MM.1S (cell line): ENCODE data around the gene TAGLN3.

Experiments
- DNase-seq: peaks from one replicate; pipeline ENCODE4 v3.0.0-alpha.2; 2015
- H2AFZ ChIP-seq: fragments of 300-600 bp; sonication (generic); 2 replicates; pipeline ENCODE4 v1.6.0; 2016; ENCODE audit warnings: antibody characterized with exemption, low read length
- H3F3A ChIP-seq: fragments of 300-600 bp; sonication (generic); 2 replicates; pipeline ENCODE4 v1.6.1; 2016; ENCODE audit warnings: mild to moderate bottlenecking, antibody characterized with exemption, low read length, moderate library complexity, mixed read lengths; ENCODE audit not compliant: insufficient read depth
- H3K27ac ChIP-seq: fragments of 300-600 bp; sonication (generic); 2 replicates; pipeline ENCODE4 v1.5.1; 2016; ENCODE audit warnings: mild to moderate bottlenecking, low read length
- H3K27me3 ChIP-seq: fragments of 300-600 bp; sonication (generic); replicated peaks from 2 replicates; pipeline ENCODE4 v1.6.0; 2016; ENCODE audit warnings: low read length; ENCODE audit not compliant: insufficient read depth
- H3K36me3 ChIP-seq: fragments of 300-600 bp; sonication (generic); replicated peaks from 2 replicates; pipeline ENCODE4 v1.6.1; 2016; ENCODE audit warnings: mild to moderate bottlenecking, low read length, mixed read lengths; ENCODE audit not compliant: insufficient read depth
- H3K4me1 ChIP-seq: fragments of 300-600 bp; sonication (generic); 2 replicates; pipeline ENCODE4 v1.6.1; 2016; ENCODE audit warnings: low read length, mixed read lengths
- H3K4me2 ChIP-seq: fragments of 300-600 bp; sonication (generic); 2 replicates; pipeline ENCODE4 v1.6.0; 2016; ENCODE audit warnings: low read depth, low read length
- H3K4me3 ChIP-seq: fragments of 300-600 bp; sonication (generic); 2 replicates; pipeline ENCODE4 v1.5.1; 2016; ENCODE audit warnings: low read length, mixed read lengths
- H3K79me2 ChIP-seq: fragments of 300-600 bp; sonication (generic); 2 replicates; pipeline ENCODE4 v1.6.1; 2016; ENCODE audit warnings: mixed run types, low read length, mixed read lengths
- H3K9ac ChIP-seq: fragments of 300-600 bp; sonication (generic); 2 replicates; pipeline ENCODE4 v1.6.1; 2016; ENCODE audit warnings: low read length, mixed read lengths
- H3K9me2 ChIP-seq: fragments of 300-600 bp; sonication (generic); replicated peaks from 2 replicates; pipeline ENCODE4 v1.6.1; 2016; ENCODE audit warnings: mild to moderate bottlenecking, low read length, mixed read lengths; ENCODE audit not compliant: insufficient read depth
- H3K9me3 ChIP-seq: fragments of 300-600 bp; sonication (generic); replicated peaks from 2 replicates; pipeline ENCODE4 v1.6.1; 2016; ENCODE audit warnings: mild to moderate bottlenecking, low read length, mixed read lengths; ENCODE audit not compliant: insufficient read depth
- H4K20me1 ChIP-seq: fragments of 300-600 bp; sonication (generic); 2 replicates; pipeline ENCODE4 v1.6.1; 2016; ENCODE audit warnings: mild to moderate bottlenecking, low read length, moderate library complexity, mixed read lengths; ENCODE audit not compliant: insufficient read depth
- EZH2 ChIP-seq: fragments of 300-600 bp; sonication (generic); optimal IDR thresholded peaks from 2 replicates; pipeline ENCODE3; 2017; ENCODE audit warnings: low read depth, mild to moderate bottlenecking, antibody characterized with exemption, low read length, mixed read lengths
- EZH2phosphoT487 ChIP-seq: fragments of 300-600 bp; sonication (generic); IDR thresholded peaks from 2 replicates; pipeline ENCODE4 v1.6.1; 2018; ENCODE audit warnings: antibody characterized with exemption, low read length
- TF ChIP-seq, protein P1 (sequence below): fragments of 300-600 bp; sonication (generic); IDR thresholded peaks from 2 replicates; pipeline ENCODE4 v1.5.1; 2016; ENCODE audit warnings: antibody characterized with exemption, low read length, mixed read lengths

The TAGLN3 gene

DNA sequence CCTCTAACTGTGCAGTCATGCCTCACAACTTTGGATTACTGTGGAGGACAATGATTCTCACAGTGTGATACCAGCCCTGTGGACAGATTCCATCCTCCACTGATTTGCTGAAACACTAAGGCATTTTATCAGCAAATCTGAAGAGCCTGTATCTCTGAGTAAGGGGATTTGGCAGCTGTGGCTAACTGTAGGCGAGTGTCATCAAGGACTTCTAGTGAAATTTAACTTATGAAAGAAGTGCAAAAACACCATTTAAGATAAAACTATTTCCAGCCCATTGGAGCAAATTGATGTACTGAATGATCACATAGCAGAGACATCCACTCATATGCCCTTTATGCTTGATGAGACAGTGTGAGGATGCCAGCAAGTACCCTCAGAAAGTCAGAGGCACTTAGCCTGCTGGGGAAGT is 22.0 kb downstream of the TAGLN3 start:
- TF ChIP-seq EZH2 (no peak), EZH2phosphoT487 (no peak)
- TF ChIP-seq, protein P1, sequence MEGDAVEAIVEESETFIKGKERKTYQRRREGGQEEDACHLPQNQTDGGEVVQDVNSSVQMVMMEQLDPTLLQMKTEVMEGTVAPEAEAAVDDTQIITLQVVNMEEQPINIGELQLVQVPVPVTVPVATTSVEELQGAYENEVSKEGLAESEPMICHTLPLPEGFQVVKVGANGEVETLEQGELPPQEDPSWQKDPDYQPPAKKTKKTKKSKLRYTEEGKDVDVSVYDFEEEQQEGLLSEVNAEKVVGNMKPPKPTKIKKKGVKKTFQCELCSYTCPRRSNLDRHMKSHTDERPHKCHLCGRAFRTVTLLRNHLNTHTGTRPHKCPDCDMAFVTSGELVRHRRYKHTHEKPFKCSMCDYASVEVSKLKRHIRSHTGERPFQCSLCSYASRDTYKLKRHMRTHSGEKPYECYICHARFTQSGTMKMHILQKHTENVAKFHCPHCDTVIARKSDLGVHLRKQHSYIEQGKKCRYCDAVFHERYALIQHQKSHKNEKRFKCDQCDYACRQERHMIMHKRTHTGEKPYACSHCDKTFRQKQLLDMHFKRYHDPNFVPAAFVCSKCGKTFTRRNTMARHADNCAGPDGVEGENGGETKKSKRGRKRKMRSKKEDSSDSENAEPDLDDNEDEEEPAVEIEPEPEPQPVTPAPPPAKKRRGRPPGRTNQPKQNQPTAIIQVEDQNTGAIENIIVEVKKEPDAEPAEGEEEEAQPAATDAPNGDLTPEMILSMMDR: no peak
- Histone ChIP-seq H3K4me1 (no peaks in the 10 kb centered on the region), H4K20me1 (no peaks in the 10 kb centered on the region), H3K9me3 (no peaks in the 10 kb centered on the region), H3K79me2 (no peaks in the 10 kb centered on the region), H3K4me2 (no peak overlapping the region), H2AFZ (no peak overlapping the region), H3K36me3 (no peaks in the 10 kb centered on the region), H3K27ac (no peak overlapping the region), H3F3A (no peaks in the 10 kb centered on the region), H3K9ac (no peak overlapping the region), H3K27me3 (no peaks in the 10 kb centered on the region), H3K9me2 (no peaks in the 10 kb centered on the region), H3K4me3 (no peak overlapping the region)
- no peak for DNase-seq

DNA sequence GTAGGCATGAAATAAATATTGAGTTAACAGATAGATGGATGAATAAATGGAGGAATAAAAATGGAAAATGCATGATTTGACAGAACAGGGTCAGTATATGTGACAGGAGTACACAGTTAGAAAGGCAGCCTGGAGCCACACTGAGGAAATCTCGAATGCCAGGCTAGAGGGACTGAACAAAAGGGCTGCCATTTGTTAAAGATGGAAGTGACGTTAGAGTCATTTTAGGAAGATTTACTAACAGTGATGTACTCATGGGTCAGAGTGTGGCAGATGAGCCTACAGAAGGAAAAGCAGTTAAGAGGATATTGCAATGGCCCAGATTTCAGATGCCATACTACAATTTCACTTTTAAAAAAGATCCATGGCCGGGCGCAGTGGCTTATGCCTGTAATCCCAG is 28.4 kb downstream of the TAGLN3 start:
- H3K9me3 ChIP-seq: no peaks in the 10 kb centered on the region

DNA sequence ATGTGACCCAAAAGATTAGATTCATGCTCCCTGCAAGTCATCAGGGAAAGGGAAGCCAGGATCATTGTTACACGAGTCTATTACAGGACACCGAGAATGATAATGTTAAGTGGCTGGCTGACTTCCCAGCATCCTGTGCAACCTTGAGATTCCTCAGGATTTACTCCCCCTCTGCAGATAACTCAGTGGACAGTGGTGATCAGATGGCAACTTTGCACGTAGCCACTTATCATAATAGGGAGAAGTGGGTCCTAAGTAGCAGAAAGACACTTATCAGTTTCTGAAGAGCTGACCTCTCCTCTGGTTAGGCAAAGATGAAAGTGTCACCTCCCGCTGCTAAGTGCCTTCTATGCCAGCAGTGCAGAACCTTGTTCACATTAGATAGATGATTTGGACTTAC is 29.1 kb downstream of the TAGLN3 start:
- no peak overlapping the region for H3K27ac ChIP-seq
- H3K9ac ChIP-seq: no peak overlapping the region
- H3K9me3 ChIP-seq: no peaks in the 10 kb centered on the region
- no peaks in the 10 kb centered on the region for H3K79me2 ChIP-seq
- no peak overlapping the region for H3K4me2 ChIP-seq
- no peak for DNase-seq
- H3K27me3 ChIP-seq: no peaks in the 10 kb centered on the region
- no peaks in the 10 kb centered on the region for H3K36me3 ChIP-seq
- H3F3A ChIP-seq: no peaks in the 10 kb centered on the region
- TF ChIP-seq, protein P1: no peak
- no peak for TF ChIP-seq EZH2
- no peak for TF ChIP-seq EZH2phosphoT487
- H3K4me3 ChIP-seq: no peak overlapping the region
- H2AFZ ChIP-seq: no peak overlapping the region
- no peaks in the 10 kb centered on the region for H4K20me1 ChIP-seq
- H3K9me2 ChIP-seq: no peaks in the 10 kb centered on the region
- no peaks in the 10 kb centered on the region for H3K4me1 ChIP-seq

More for the DNA sequence above, 28.4 kb downstream of the TAGLN3 start:
- Histone ChIP-seq H3K36me3 (no peaks in the 10 kb centered on the region), H3K4me1 (no peaks in the 10 kb centered on the region), H3K79me2 (no peaks in the 10 kb centered on the region), H3K4me2 (no peak overlapping the region), H3K9ac (no peak overlapping the region), H3K27ac (no peak overlapping the region), H3K27me3 (no peaks in the 10 kb centered on the region), H3F3A (no peaks in the 10 kb centered on the region), H4K20me1 (no peaks in the 10 kb centered on the region), H3K9me2 (no peaks in the 10 kb centered on the region), H3K4me3 (no peak overlapping the region), H2AFZ (no peak overlapping the region)
- DNase-seq: no peak
- TF ChIP-seq, protein P1: no peak
- TF ChIP-seq EZH2 (no peak), EZH2phosphoT487 (no peak)
